Measurements from ENCODE around the gene GPRIN2. TPM values are rescaled to one million over a fixed set of nuclear protein-coding genes. Genes with fewer than 3 reads are reported as not detected.
"Not testable (repeated sequence)": the region's sequence is repeated elsewhere in the genome, so short reads cannot be mapped to it uniquely, and the experiment has no call there.

GPRIN2 gene
- total and polyA plus RNA-seq, 2 of the 8 experiments (the other 6 are each of a cell fraction or from before 2014, with no cell fraction given): 14.3 to 18.6 TPM

GRCh38 chr10:46567151-46567550, 10.7 kb upstream of the GPRIN2 start:
- H3K27me3 ChIP-seq (replicated peaks in 1 of 4; ENCODE audit: control insufficient read depth in 3 of 4, extremely low read depth in 1 of 4, insufficient read depth in 3 of 4, low read length in 3 of 4); H2BK12ac ChIP-seq (ENCODE audit: low read depth, low read length); H3K79me1 ChIP-seq (ENCODE audit: low read depth, low read length); H3K4me3 ChIP-seq (ENCODE audit: extremely low read depth in 1 of 4, insufficient read depth in 2 of 4, low read depth in 3 of 4, low read length in 4 of 4); CTCF ChIA-PET (ENCODE audit: partially characterized antibody); H4K91ac ChIP-seq (replicated peaks; ENCODE audit: insufficient read length, low read length); H2AK5ac ChIP-seq (ENCODE audit: low read depth, low read length); FAIRE-seq; H3K14ac ChIP-seq (ENCODE audit: insufficient read length); DNase-seq (ENCODE audit: low read depth in 1 of 2, low spot score in 2 of 2); H3K9me3 ChIP-seq (ENCODE audit: insufficient read depth in 2 of 2, low read depth in 1 of 2, low read length in 1 of 2); H3K4me1 ChIP-seq (replicated peaks in 1 of 4; ENCODE audit: control insufficient read depth in 3 of 4, insufficient read depth in 4 of 4, low read length in 3 of 4); H4K5ac ChIP-seq (ENCODE audit: insufficient read length, low read depth, low read length); POLR2A ChIA-PET (ENCODE audit: partially characterized antibody); H3K56ac ChIP-seq (replicated peaks; ENCODE audit: insufficient read length, low read depth, low read length); H3K23me2 ChIP-seq (ENCODE audit: low read depth, low read length); H3K4me2 ChIP-seq (ENCODE audit: insufficient read depth in 1 of 2, low read depth in 2 of 2, low read length in 2 of 2); H2BK5ac ChIP-seq (ENCODE audit: low read depth, low read length); H3K79me2 ChIP-seq (ENCODE audit: control insufficient read depth in 1 of 2, insufficient read depth in 2 of 2, low read length in 2 of 2); H2BK120ac ChIP-seq (replicated peaks; ENCODE audit: low read depth, low read length); H3K23ac ChIP-seq (ENCODE audit: insufficient read length); H4K8ac ChIP-seq (ENCODE audit: extremely low read depth, insufficient read depth, low read length); H3K18ac ChIP-seq (ENCODE audit: extremely low read depth, low read length); H2BK15ac ChIP-seq (ENCODE audit: low read length); H2AFZ ChIP-seq (ENCODE audit: low read length); H3K9ac ChIP-seq (replicated peaks in 1 of 4; ENCODE audit: extremely low read depth in 1 of 4, low read depth in 3 of 4, low read length in 3 of 4); H3K27ac ChIP-seq (ENCODE audit: low read depth, low read length); H3K36me3 ChIP-seq (ENCODE audit: control insufficient read depth in 2 of 4, insufficient read depth in 4 of 4, low read length in 3 of 4); H2BK20ac ChIP-seq (ENCODE audit: low read length); H4K20me1 ChIP-seq (replicated peaks in 1 of 2; ENCODE audit: control insufficient read depth in 1 of 2, insufficient read depth in 2 of 2, low read length in 2 of 2); H3K4ac ChIP-seq (replicated peaks; ENCODE audit: insufficient read length, low read depth, low read length): not testable (repeated sequence)
- 85% methylated on average over 3 of the region's 9 CpGs; no CpG with 5 or more reads in 1 of the 2 experiments for WGBS, 2 experiments (ENCODE audit: extremely low coverage in 1 of 2, insufficient coverage in 1 of 2, insufficient read length in 1 of 2, insufficient replicate concordance in 2 of 2, low coverage in 1 of 2, low lambda C conversion rate in 2 of 2, missing lambda C conversion rate in 1 of 2)
